ENCODE results near the gene OR12D1. TPM values are rescaled to one million over a fixed set of nuclear protein-coding genes. Genes with fewer than 3 reads are reported as not detected.

OR12D1 gene
- total RNA-seq (2022) (not detected in 2 replicates), Bru-seq, nascent RNA (not detected), BruChase-seq, experiment 1, labeled RNA remaining after a 2-hour chase (not detected), BruChase-seq, experiment 2, labeled RNA remaining after a 6-hour chase (percentile 8 among the genes with signal in this experiment)
- long read RNA-seq: 0 reads

DNA sequence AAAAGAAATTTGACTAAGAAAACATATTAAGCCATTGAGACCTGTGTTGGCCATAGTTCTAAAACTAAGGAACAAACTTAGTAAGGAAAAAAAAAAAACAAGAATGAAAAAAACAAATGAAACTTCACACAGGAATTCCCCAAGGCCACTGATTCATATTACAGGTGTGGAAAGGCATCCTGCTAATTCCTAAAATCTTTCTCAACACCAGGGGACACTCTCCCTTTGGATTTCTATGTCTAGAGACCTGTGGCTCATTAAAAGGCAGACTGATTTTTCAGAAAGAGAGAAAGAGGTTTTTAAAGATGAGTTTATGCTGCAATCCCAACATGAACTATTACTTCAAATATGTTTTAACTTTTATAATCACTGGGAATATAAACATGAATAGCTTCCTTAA is at the start of gene OR12D1:
TSS of gene OR12D1 (plus strand) at position 341 of the 400 bp plus-strand sequence.
- no peaks in the 10 kb centered on the region for H3K36me3 ChIP-seq (ENCODE audit: control insufficient read depth, insufficient read depth, low read length)
- H3K4me3 ChIP-seq (ENCODE audit: low read depth, low read length): no peak within 1 kb of the TSS
- peaks cover 16% of the 10 kb centered on the region for H3K9me3 Mint-ChIP-seq (ENCODE audit: unreplicated experiment)
- H3K4me1 ChIP-seq: no peaks in the 10 kb centered on the region
- ChIA-PET CTCF (no interaction called here), POLR2A (no interaction called here)
- intact Hi-C loops (cut with micrococcal nuclease; ENCODE audit: unreplicated experiment): loop anchor here (2.0 kb wide), 1 partner anchor 174 kb away; no protein-coding TSS in a partner anchor
- TF ChIP-seq, protein P1, sequence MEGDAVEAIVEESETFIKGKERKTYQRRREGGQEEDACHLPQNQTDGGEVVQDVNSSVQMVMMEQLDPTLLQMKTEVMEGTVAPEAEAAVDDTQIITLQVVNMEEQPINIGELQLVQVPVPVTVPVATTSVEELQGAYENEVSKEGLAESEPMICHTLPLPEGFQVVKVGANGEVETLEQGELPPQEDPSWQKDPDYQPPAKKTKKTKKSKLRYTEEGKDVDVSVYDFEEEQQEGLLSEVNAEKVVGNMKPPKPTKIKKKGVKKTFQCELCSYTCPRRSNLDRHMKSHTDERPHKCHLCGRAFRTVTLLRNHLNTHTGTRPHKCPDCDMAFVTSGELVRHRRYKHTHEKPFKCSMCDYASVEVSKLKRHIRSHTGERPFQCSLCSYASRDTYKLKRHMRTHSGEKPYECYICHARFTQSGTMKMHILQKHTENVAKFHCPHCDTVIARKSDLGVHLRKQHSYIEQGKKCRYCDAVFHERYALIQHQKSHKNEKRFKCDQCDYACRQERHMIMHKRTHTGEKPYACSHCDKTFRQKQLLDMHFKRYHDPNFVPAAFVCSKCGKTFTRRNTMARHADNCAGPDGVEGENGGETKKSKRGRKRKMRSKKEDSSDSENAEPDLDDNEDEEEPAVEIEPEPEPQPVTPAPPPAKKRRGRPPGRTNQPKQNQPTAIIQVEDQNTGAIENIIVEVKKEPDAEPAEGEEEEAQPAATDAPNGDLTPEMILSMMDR (IDR thresholded peaks at IDR 0.05; ENCODE audit: insufficient read depth in 1 of 2, low read depth in 1 of 2, low read length in 1 of 2, severe bottlenecking in 1 of 2, unreplicated experiment in 1 of 2): peak in 1 of 2 experiments; percentile 37
- no peak within 1 kb of the TSS for H3K27ac Mint-ChIP-seq (ENCODE audit: unreplicated experiment)
- no TSS peak for BruUV-seq (replicated peaks)
- peak in 1 of 2 experiments; percentile 4 for DNase-seq
- peaks cover 11% of the 10 kb centered on the region for H3K27me3 Mint-ChIP-seq (ENCODE audit: insufficient read depth, unreplicated experiment)
- H3K4me3 Mint-ChIP-seq (ENCODE audit: unreplicated experiment): no peak within 1 kb of the TSS
- H3K27me3 ChIP-seq (replicated peaks; ENCODE audit: control insufficient read depth, insufficient read depth, low read length): no peaks in the 10 kb centered on the region
- no peaks in the 10 kb centered on the region for H3K4me1 Mint-ChIP-seq (ENCODE audit: low read depth, unreplicated experiment)
- H3K9me3 ChIP-seq: no peaks in the 10 kb centered on the region
- H3K36me3 Mint-ChIP-seq (ENCODE audit: insufficient read depth, unreplicated experiment): no peaks in the 10 kb centered on the region

DNA sequence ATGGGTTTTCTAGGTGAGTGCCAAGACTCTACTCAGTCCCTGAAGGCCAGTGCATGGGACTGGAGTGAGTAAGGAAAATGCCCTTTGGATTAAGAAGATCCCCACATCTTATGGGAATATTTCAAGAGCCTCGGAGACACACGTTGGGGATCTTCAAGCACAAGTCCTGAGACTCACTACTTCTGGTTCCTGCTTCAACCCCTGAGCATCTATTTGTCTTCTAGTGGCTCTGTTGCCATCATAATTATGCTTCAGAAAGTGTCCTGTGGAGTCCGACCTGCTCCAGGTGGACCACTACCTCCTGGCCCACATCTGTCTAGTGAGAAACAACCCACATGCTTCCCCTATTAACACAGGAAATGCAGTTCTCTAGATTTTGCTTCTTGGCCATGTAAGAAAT is 46.0 kb upstream of the OR12D1 start, which contains the start of gene OR5V1:
TSS of gene OR5V1 (minus strand) at position 101 of the 400 bp plus-strand sequence. CDS start 12,670 bp downstream, outside the sequence.
- H3K4me1 ChIP-seq: no peaks in the 10 kb centered on the region
- no peak within 1 kb of the TSS for H3K4me3 ChIP-seq (ENCODE audit: low read depth, low read length)
- Mint-ChIP-seq H3K4me1 (ENCODE audit: low read depth, unreplicated experiment) (no peaks in the 10 kb centered on the region), H3K4me3 (ENCODE audit: unreplicated experiment) (no peak within 1 kb of the TSS), H3K36me3 (ENCODE audit: insufficient read depth, unreplicated experiment) (no peaks in the 10 kb centered on the region), H3K27me3 (ENCODE audit: insufficient read depth, unreplicated experiment) (peaks cover 4% of the 10 kb centered on the region), H3K27ac (ENCODE audit: unreplicated experiment) (no peak within 1 kb of the TSS), H3K9me3 (ENCODE audit: unreplicated experiment) (no peaks in the 10 kb centered on the region)
- H3K9me3 ChIP-seq: no peaks in the 10 kb centered on the region; the same call in 1 of the 2 replicates
- no peaks in the 10 kb centered on the region for H3K27me3 ChIP-seq (replicated peaks; ENCODE audit: control insufficient read depth, insufficient read depth, low read length)
- intact Hi-C loops (cut with micrococcal nuclease; ENCODE audit: unreplicated experiment): no loop called here
- ChIA-PET CTCF (no interaction called here), POLR2A (no interaction called here)
- TF ChIP-seq, protein P1 (IDR thresholded peaks at IDR 0.05; ENCODE audit: insufficient read depth in 1 of 2, low read depth in 1 of 2, low read length in 1 of 2, severe bottlenecking in 1 of 2, unreplicated experiment in 1 of 2): no peak
- BruUV-seq (replicated peaks): no TSS peak
- H3K36me3 ChIP-seq (ENCODE audit: control insufficient read depth, insufficient read depth, low read length): no peaks in the 10 kb centered on the region
- no peak for DNase-seq

DNA sequence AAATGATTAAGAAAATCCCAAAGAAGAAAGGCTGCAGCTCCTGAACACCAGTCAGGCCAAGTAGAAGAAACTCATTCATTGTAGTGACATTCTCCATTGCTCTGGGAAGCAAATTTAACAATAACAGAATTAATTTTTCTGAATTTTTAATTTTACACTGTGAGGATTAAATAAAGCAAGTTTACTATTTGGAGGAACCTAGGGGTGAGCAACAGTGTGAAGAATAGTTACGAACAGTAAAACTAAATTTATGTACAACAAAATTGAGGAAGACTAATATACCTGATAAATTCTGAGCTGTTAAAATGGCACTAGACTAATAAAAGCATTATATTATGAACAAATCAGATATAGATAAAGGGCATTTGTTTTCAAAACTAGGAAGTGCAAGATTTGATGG is 39.5 kb upstream of the OR12D1 start, which contains the start of gene OR12D3:
TSS of gene OR12D3 (minus strand) at position 101 of the 400 bp plus-strand sequence. CDS start at position 97, 4 bp downstream.
- ChIA-PET POLR2A (interaction anchor here (0.5 kb wide), 1 partner anchor 509 kb away, joined by 4 read pairs; no protein-coding TSS in a partner anchor), CTCF (no interaction called here)
- Mint-ChIP-seq H3K4me1 (ENCODE audit: low read depth, unreplicated experiment) (no peaks in the 10 kb centered on the region), H3K27me3 (ENCODE audit: insufficient read depth, unreplicated experiment) (peaks cover 6% of the 10 kb centered on the region), H3K36me3 (ENCODE audit: insufficient read depth, unreplicated experiment) (no peaks in the 10 kb centered on the region), H3K4me3 (ENCODE audit: unreplicated experiment) (no peak within 1 kb of the TSS), H3K9me3 (ENCODE audit: unreplicated experiment) (no peaks in the 10 kb centered on the region), H3K27ac (ENCODE audit: unreplicated experiment) (no peak within 1 kb of the TSS)
- no peaks in the 10 kb centered on the region for H3K36me3 ChIP-seq (ENCODE audit: control insufficient read depth, insufficient read depth, low read length)
- no peak for DNase-seq
- TF ChIP-seq, protein P1 (IDR thresholded peaks at IDR 0.05; ENCODE audit: insufficient read depth in 1 of 2, low read depth in 1 of 2, low read length in 1 of 2, severe bottlenecking in 1 of 2, unreplicated experiment in 1 of 2): no peak
- no peaks in the 10 kb centered on the region for H3K27me3 ChIP-seq (replicated peaks; ENCODE audit: control insufficient read depth, insufficient read depth, low read length)
- no TSS peak for BruUV-seq (replicated peaks)
- H3K4me1 ChIP-seq: no peaks in the 10 kb centered on the region
- H3K9me3 ChIP-seq: no peaks in the 10 kb centered on the region; the same call in 1 of the 2 replicates
- intact Hi-C loops (cut with micrococcal nuclease; ENCODE audit: unreplicated experiment): no loop called here
- H3K4me3 ChIP-seq (ENCODE audit: low read depth, low read length): no peak within 1 kb of the TSS
